ENCODE measurements around the gene IQSEC3.
"Not testable (repeated sequence)": the region's sequence is repeated elsewhere in the genome, so short reads cannot be mapped to it uniquely, and the experiment has no call there.

IQSEC3 gene

GRCh38 chr12:212715-213526 lies 146.4 kb downstream of the IQSEC3 start:
- in situ Hi-C loops (cut with HindIII; ENCODE audit: low sequenced_read_pairs): no loop called here

DNA sequence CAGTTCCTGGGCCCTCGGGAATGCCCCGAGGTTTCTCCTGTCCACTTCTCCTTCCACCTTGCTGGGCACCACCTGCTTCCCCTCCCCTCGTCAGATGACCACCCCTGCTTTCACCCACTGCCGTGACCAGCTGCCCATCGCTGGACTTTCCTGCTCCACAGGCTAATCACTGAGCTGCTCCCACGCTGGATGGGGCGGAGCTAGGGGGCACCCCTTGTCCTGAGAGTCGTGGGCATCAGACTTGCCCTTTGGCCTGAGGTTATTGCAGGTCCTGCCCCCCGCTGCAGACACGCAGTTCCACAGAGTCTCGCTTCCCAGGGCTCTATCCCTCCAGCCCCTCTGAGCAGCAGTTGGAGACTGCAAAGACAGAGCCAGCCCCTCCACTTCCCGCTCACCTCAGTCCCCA lies 147.0 kb downstream of the IQSEC3 start:
- in situ Hi-C loops (cut with HindIII; ENCODE audit: low sequenced_read_pairs): no loop called here

DNA sequence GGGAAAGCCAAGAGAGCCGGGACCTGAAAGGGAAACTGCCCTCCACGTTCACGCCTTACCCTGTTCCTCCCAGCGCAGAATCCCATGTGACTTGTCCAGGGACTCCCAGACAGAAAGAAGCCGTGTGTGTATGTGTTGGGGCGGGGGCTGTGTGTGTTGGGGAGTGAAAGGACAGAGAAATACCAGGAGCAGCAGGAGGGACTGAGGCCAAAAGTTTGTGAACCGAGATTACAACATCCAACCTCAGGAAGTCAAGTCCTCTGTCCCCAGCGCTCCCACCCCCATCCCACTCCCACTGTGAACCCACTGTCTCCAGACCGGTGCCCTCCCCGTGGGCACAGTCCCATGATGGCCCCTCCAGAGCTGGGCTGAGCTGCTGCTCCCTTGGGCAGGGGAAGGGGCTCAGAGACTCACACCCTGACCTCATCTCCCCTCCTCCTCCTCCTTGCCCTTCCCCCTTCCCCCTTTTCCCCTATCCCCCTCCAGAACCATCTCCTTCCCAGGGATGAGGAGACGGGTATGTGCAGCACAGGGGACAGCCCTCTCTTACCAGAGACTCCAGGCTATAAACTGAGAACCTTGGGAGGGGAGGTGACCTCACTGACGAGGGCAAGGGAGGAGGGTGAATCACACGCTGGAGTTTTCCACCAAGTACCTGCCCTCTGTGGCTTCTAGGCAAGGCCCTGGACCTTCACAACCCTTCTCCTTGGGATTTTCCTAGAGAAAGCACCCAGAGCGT lies 147.6 kb downstream of the IQSEC3 start, which contains the start of gene SLC6A12:
Gene SLC6A12 (minus strand): TSS at position 155 of the 739 bp plus-strand sequence. CDS start 4,171 bp downstream, outside the sequence.
- in situ Hi-C loops (cut with HindIII; ENCODE audit: low sequenced_read_pairs): no loop called here

DNA sequence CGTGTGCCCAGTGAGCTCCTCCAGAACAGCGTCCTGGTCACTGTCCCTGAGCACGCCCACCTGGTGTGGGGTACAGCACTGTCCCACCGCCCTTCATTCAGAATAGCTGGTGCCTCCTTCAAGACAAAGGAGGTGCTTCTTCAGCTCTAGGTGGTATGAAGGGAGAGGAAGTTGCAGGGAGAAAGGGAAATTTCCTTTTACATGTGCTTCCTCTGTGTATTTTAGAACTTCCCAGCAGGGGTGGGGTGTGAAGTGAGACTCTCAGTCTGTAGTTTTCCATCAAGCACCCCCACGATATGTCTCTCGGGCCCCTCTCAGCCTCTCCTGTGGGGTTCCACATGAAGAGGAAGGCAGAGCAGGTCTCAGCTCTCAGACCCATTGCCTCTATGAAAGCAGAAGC lies 148.5 kb downstream of the IQSEC3 start:
- in situ Hi-C loops (cut with HindIII; ENCODE audit: low sequenced_read_pairs): no loop called here

GRCh38 chr12:217029-217428 lies 150.5 kb downstream of the IQSEC3 start:
- in situ Hi-C loops (cut with HindIII; ENCODE audit: low sequenced_read_pairs): not testable (repeated sequence)

- in situ Hi-C loops (cut with HindIII; ENCODE audit: low sequenced_read_pairs): no loop called here
Measured at GRCh38 chr12:218221-218620, 151.7 kb downstream of the IQSEC3 start.

- in situ Hi-C loops (cut with HindIII; ENCODE audit: low sequenced_read_pairs): no loop called here
Measured at GRCh38 chr12:218728-219590, 152.4 kb downstream of the IQSEC3 start.

- in situ Hi-C loops (cut with HindIII; ENCODE audit: low sequenced_read_pairs): no loop called here
Measured at GRCh38 chr12:219891-220352, 153.4 kb downstream of the IQSEC3 start.

- in situ Hi-C loops (cut with HindIII; ENCODE audit: low sequenced_read_pairs): no loop called here
Measured at GRCh38 chr12:220491-220890, 153.9 kb downstream of the IQSEC3 start.

- in situ Hi-C loops (cut with HindIII; ENCODE audit: low sequenced_read_pairs): no loop called here
Measured at GRCh38 chr12:220946-221550, 154.5 kb downstream of the IQSEC3 start.

DNA sequence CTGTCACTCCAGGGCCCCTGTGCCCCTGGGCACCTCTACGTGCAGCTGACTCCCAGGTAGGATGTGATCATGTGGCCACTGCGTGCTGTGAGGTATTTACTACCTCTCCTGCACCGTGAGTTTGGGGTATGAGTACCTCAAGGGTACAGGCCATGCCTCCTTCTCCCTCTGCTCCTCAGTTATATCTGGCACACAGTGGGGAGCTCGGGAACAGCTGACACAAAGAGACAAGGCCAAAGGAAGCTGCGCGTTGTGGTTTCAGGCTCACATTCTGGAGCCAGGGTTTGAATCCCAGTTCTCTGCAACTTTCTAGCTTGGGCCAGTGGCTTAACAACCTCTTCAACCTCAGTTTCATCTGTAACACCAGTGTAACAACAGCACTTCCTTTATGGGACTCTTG lies 155.2 kb downstream of the IQSEC3 start:
- in situ Hi-C loops (cut with HindIII; ENCODE audit: low sequenced_read_pairs): no loop called here

DNA sequence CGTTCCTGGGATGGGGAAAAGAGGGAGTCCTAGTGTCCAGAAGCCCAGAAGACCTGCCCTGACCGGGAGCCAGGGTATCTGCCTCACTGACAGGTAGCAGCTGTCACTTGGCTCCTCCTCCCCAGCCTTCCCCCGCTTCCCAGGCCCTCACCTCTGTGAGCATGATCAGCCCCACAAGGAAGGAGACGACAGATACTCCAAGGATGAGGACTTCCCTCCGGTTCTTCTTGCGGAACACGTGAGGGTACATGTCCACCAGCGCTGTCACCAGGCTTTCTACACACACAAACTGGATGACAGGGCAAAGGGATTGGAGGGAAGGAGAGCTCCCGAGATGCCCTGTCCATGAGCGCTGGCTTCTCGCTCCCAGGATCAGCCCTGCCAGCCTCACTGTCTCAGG lies 157.3 kb downstream of the IQSEC3 start:
- in situ Hi-C loops (cut with HindIII; ENCODE audit: low sequenced_read_pairs): no loop called here

DNA sequence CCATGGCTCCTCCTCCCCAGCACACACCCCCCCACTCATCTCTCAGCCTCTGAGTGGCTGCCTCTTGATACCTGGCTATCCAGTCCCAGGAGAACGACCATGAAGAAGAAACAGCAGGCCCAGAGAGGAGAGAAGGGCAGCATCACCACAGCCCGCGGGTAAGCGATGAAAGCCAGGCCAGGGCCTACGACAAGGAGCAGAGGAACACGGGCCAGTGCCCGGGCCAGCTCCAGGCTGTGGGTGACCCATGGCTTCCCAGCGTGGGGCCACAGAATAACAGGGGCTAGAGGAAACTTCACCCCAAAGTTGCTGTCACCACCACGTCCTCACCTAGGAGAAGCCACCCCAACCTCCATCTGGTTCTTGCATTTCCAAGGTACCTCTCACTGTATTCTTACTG lies 157.8 kb downstream of the IQSEC3 start:
- in situ Hi-C loops (cut with HindIII; ENCODE audit: low sequenced_read_pairs): no loop called here

- in situ Hi-C loops (cut with HindIII; ENCODE audit: low sequenced_read_pairs): no loop called here
Measured at GRCh38 chr12:225012-225411, 158.4 kb downstream of the IQSEC3 start.

DNA sequence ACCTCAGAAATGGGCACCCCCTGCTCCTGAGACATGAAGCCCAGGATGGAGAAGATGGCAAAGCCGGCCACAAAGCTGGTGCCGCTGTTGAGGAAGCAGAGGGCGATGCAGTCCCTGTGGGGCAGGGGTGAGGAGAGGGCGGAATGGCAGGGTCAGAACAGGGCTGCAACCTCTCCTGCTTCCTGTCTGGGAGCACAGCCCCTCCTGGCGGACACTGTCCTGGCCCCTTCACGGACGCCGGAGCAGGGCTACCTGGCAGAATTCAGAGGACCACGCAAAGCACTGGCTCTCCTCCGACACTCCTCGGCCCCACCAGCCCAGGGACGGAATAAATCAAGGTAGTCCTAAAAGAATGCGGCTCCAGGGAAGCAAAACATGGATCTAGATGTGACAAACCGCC lies 159.8 kb downstream of the IQSEC3 start:
- in situ Hi-C loops (cut with HindIII; ENCODE audit: low sequenced_read_pairs): no loop called here

DNA sequence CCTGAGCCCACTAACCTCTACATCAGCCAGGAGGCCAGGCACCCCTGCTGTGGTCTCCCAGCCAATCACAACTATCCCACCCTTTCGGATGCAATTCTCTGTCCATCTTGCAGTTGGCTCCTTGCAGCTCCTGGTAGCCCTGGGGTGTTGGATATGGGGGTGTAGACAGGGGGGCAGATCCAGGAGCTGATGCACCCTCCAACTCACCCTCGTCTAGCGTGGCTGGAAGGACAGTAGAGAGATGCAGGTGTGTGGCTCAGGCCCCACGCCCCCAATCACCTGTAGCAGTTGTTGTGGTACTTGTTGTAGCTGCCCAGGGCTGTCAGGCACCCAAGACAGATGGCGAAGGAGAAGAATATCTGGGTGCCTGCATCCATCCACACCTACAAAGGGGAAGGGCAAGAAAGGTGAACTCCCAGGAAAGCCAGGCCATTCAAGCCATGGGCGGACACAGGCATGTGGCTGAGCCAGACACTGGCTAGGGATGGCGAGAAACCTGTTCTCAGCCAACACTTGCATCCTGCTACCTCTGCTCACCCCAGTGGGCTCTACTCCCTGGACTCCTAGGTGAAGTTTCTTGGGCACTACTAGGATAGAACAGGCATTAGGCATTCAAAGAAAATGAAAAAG lies 160.8 kb downstream of the IQSEC3 start:
- in situ Hi-C loops (cut with HindIII; ENCODE audit: low sequenced_read_pairs): no loop called here
